Measurements from ENCODE around the gene CKAP2L. TPM values are rescaled to one million over a fixed set of nuclear protein-coding genes. Genes with fewer than 3 reads are reported as not detected.

The CKAP2L gene
- total RNA-seq, 1 donor from 2014 or later, result 5.1 TPM

GRCh38 chr2:112690853-112691401 is 73.5 kb downstream of the CKAP2L start:
- Mint-ChIP-seq H3K4me1 (ENCODE audit: low read depth) (peaks cover 20% of the 10 kb centered on the region), H3K27ac (ENCODE audit: unreplicated experiment) (no peak overlapping the region), H3K9me3 (ENCODE audit: low read depth) (no peaks in the 10 kb centered on the region), H3K27me3 (ENCODE audit: low read depth) (no peaks in the 10 kb centered on the region), H3K36me3 (ENCODE audit: low read depth) (no peaks in the 10 kb centered on the region), H3K4me3 (ENCODE audit: unreplicated experiment) (no peak overlapping the region)
- no peak for DNase-seq (ENCODE audit: low spot score)
- TF ChIP-seq CTCF (IDR thresholded peaks at IDR 0.05), result peak; percentile 83

- Mint-ChIP-seq H3K27me3 (ENCODE audit: low read depth) (no peaks in the 10 kb centered on the region), H3K4me3 (ENCODE audit: unreplicated experiment) (no peak overlapping the region), H3K36me3 (ENCODE audit: low read depth) (no peaks in the 10 kb centered on the region), H3K9me3 (ENCODE audit: low read depth) (no peaks in the 10 kb centered on the region), H3K4me1 (ENCODE audit: low read depth) (peaks cover 20% of the 10 kb centered on the region), H3K27ac (ENCODE audit: unreplicated experiment) (no peak overlapping the region)
- no peak for TF ChIP-seq CTCF (IDR thresholded peaks at IDR 0.05)
- no peak for DNase-seq (ENCODE audit: low spot score)
Observed at GRCh38 chr2:112688086-112688880, 76.1 kb downstream of the CKAP2L start.

GRCh38 chr2:112687522-112687921 is 76.9 kb downstream of the CKAP2L start:
- Mint-ChIP-seq H3K27me3 (ENCODE audit: low read depth) (no peaks in the 10 kb centered on the region), H3K36me3 (ENCODE audit: low read depth) (no peaks in the 10 kb centered on the region), H3K27ac (ENCODE audit: unreplicated experiment) (no peak overlapping the region), H3K4me1 (ENCODE audit: low read depth) (peaks cover 14% of the 10 kb centered on the region), H3K4me3 (ENCODE audit: unreplicated experiment) (no peak overlapping the region), H3K9me3 (ENCODE audit: low read depth) (no peaks in the 10 kb centered on the region)
- DNase-seq (ENCODE audit: low spot score), result no peak
- no peak for TF ChIP-seq CTCF (IDR thresholded peaks at IDR 0.05)

Other genes starting within 250 kb of the CKAP2L start
- 12.1 to 17.7 TPM (median 15.0 TPM) in 3 replicates for gene POLR1B, start 222.1 kb downstream of the CKAP2L start, total RNA-seq
- 16.9 to 22.7 TPM (median 22.4 TPM) in 3 replicates for gene CHCHD5, start 180.0 kb downstream of the CKAP2L start, total RNA-seq
- 62.2 to 94.5 TPM (median 63.0 TPM) in 3 replicates for gene SLC20A1, start 118.7 kb downstream of the CKAP2L start, total RNA-seq
- gene NT5DC4, start 43.6 kb downstream of the CKAP2L start, total RNA-seq, result not detected in 3 replicates
- not detected in 3 replicates for gene IL1A, start 19.9 kb upstream of the CKAP2L start, total RNA-seq
- not detected in 3 replicates for gene IL1B, start 72.2 kb upstream of the CKAP2L start, total RNA-seq
- gene IL37, start 146.6 kb upstream of the CKAP2L start, total RNA-seq, result not detected in 3 replicates
- not detected in 3 replicates for gene IL36G, start 213.4 kb upstream of the CKAP2L start, total RNA-seq
- gene IL36A, start 240.8 kb upstream of the CKAP2L start, total RNA-seq, result not detected in 3 replicates

All from chondrocyte (in vitro differentiated cells).